Fibroblast of peridontal ligament (primary cell): ENCODE measurements around the gene GUCY1A2.

Source experiments
- DNase-seq: peaks from one replicate; pipeline ENCODE4 v3.0.0-alpha.2; 2010; ENCODE audit errors: extremely low read depth

The GUCY1A2 gene

DNA sequence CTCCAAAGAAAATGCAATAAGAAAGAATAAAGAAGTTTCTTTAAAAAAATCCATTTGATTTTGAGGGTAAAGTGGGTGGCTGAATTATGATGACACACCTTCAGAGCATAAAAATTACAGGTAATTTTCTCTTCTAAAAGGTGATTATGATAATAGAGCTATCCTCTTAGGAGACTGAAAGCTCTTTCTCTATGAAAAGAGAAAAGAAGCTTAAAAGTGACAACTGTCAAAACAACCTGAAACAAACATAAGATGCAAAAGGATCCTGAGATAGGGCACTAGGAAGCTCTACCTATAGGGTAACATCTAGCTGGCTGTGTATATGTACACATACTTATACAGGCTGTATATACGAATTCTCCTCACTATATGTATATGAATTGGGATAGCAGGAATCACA is 270.2 kb downstream of the GUCY1A2 start:
- DNase-seq, result no peak

DNA sequence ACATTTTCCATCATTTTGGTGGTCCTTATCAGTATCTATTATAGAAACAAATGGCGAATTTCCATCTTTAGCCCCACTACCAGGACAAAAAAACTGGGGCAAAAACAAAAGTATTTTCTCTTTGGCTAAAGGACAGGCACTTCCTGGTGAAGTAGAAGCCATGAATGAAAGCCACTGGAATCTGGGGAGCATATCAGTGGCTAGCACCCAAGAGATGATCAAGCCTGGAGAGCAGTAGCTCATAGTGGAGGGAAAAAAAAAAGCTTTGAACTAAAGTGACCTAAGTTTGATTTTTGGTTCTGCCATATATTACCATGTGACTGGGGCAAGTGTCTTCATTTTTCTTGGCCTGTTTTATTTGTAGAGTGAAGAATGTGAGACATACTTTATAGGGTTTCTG is 272.3 kb downstream of the GUCY1A2 start:
- peak; percentile 25 for DNase-seq

DNA sequence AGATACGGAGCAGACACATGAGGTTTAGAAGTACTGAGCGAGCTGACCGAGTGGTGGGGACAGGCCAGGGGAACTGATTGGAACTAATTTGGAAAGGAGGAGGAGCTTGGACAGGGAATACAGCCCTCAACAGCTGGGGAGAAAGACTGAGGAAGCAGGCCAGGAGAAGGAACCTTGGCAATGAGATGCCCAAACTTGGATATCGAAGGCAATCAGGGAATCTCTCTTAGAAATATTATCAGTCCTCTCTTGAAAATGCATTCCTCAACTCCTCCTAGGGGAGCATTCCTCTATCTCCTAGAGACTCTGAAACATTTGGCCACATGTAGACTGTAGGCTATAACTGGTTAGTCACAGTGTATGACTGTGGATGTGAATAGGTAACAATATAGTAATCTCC is 284.6 kb downstream of the GUCY1A2 start:
- peak; percentile 57 for DNase-seq

DNA sequence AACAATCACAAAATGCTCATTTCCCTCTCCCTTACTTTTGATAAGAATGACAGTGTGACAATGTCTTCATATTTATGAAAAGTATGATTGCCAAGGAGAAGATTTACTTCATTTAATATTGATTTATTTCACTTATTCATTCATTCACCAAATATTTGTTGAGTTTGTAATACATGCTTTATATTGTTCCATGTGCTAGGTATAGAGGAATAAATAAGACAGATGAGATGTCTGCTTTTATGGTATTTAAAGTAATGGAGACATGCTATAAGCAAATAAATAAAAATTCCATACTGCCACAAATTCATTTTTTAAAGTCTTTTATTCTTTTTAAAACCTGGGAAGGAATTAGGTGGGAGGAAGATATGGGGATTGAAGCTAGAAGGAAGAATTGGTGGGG is 289.4 kb downstream of the GUCY1A2 start:
- no peak for DNase-seq

DNA sequence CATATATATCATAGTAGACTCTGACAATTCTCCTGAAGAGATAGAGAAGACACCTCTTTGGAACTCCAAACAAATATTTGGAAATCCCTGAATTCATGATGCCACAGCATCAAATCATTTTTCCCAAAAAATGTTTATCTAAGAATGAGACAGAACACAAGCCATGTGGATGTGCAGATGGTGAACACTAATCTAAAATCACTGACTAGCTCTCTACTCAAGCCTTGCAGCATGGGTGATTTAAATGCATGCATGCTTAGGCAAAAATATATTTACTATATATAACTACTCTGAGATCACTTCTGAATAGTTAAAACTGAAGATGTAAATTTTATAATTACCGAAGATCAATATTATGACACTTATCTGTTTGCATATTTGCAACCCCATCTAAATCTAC is 289.9 kb downstream of the GUCY1A2 start:
- no peak for DNase-seq

DNA sequence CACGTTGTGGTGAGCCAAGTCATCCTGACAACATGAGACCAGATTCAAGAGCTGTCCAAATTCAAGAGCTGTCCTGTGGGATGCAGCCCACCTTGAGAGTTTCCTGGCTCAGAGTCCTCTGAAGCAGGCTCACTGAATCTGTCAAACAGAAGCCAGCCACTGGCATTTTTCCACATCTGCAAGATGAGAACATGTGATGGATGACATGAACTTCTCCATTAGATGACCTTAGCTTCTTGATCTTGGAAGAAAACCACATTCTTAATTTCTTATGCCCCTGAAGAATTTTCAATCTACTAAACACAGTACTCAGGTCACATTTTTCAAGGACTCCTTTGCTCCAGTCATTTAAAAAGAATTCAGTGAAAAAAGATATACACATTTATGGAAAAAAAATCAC is 291.0 kb downstream of the GUCY1A2 start:
- DNase-seq, result no peak

DNA sequence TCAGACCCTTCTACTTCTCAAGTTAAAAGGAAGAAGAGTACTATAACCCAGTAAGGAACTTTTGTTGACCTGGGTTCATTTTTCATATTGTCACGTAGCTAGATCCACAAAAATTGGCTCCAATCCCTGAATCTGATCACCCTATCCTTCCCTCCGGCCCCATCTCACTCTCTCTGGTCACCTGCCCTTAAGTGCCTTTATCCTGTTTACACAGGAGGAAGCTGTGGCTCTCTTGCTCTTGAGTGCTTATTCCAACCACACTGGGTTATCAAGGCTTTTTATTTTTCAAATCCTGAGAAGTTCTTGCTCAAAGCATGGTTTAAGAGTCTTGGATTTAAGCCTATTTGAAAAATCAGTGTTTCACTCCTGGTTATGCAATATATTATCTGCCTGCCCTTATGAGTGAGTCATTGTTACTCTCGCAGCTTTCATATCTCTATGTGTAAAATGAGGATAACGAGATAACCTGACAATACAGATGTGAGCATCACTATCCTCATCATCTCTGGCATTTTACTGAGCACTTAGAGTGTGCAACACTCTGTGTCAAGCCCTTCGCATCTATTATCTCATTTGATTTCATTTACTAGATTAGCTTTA is 293.9 kb downstream of the GUCY1A2 start:
- peak; percentile 71 for DNase-seq

DNA sequence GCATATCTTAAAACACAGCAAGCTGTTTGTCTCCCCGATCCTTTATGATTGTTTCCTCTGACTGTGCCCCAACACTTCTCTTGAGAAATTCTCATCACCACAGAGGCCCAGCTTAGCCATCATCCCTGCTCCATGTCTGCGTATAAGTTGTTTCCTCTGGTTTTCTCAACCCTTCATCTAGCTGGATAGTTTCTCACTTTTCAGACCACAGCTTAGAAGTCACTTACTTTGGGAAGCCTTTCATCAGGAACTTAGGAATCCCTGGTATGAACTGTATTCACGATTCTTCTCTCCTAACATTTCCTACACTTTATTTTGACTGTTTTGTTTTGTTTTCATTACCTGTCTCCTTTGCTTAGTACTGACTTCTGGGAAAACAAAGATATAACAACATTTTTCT is 295.2 kb downstream of the GUCY1A2 start:
- no peak for DNase-seq

DNA sequence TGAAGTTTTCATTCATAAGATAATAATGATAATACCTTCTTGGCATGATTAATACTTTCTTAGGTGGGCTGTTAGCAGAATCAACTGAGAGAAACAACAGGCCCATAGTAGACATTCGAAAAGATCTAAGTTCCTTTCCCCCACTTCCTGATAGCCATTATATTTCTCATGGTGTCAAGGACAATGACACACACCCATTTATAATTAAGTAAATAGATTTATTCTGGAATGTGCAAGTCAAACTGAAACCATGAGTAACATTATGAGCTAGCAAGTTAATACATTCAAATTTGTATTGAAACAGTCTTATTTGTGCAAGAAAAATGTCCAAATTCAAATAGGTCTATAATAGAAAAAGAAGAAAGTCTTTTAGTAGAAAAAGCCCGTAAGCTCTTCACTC is 301.1 kb downstream of the GUCY1A2 start:
- no peak for DNase-seq

DNA sequence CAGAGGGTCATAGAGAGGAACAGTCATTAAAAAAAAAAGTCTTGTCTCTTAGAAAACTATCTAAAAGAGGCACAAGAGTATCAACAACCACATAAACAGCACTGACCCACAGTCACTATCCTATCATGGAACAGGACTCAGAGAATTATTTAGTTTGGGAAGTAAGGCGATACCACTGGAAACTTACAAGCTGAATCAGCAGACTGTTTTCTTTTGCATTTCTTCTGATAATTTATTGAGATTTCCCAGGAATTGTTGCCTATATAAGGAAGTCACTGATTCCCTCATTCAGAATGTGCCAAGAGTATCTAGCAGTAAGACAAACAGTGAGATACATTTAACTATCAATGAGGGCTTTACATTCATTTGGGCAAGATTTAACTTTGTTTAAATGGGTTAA is 304.1 kb downstream of the GUCY1A2 start:
- peak; percentile 60 for DNase-seq

DNA sequence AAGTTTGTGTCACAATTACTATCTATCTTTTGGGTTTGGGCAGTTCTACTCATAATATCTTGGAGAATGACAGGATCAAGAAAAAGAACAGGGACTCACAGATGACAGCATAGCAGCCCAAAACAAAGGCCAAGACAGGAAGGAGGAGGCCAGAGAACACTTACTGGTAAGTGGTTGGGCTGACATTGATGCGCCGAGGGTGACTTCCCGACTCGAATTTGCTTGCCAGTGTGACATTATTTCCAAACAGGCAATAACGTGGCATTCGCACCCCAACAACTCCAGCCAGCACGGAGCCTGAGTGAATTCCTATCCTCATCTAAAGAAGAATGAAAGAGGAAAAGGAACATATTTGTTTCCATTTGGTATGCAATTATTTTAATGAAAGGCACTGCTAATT is 309.9 kb downstream of the GUCY1A2 start:
- no peak for DNase-seq

DNA sequence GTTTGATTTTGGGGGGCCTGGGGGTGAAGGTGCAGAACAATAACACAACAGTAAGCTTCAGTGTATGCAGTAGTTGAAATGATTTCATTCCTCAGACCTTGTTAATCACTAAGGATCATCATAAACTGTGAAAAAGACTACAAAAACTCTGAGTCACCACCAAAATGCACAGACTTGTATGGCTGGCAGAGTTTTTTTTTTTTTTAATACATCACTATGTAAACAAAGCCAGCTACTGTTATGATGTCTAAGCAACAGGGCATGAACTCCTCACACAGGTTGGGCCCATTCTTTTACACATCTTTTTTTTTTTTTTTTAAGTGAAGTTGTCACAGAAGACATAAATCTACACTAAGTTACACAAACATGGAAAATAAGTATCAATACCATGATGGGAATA is 311.9 kb downstream of the GUCY1A2 start:
- DNase-seq, result peak; percentile 57

DNA sequence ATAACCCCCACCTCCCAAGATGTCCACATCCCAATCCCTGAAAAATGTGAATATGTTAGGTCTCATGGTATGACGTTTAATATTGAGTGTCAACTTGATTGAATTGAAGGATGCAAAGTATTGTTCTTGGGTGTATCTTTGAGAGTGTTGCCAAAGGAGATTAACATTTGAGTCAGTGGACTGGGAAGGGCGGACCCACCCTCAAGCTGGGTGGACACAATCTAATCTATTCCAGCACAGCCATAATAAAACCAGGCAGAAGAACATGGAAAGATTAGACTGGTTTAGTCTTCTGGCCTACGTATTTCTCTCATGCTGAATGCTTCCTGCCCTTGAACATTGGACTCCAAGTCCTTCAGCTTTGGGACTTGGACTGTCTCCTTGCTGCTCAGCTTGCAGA is 315.5 kb downstream of the GUCY1A2 start:
- no peak for DNase-seq

DNA sequence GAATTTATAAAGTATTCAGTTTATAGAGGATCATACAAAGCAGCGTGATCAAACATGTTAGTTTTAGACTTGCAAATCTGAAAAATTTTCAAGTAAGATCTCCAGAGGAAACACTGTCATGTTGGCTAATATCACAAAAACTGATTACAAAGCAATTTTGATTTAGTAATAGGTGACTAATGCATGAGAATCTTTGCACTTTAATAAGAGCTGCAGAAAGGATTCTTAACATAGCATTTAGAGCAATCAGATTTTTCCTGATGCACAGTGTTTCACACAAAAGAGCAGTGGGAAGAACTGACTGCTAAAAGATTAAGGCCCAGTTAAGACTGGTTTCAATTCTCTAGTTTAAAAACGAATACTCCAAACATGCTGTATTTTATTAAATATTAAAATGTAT is 321.2 kb downstream of the GUCY1A2 start:
- DNase-seq, result peak; percentile 72

DNA sequence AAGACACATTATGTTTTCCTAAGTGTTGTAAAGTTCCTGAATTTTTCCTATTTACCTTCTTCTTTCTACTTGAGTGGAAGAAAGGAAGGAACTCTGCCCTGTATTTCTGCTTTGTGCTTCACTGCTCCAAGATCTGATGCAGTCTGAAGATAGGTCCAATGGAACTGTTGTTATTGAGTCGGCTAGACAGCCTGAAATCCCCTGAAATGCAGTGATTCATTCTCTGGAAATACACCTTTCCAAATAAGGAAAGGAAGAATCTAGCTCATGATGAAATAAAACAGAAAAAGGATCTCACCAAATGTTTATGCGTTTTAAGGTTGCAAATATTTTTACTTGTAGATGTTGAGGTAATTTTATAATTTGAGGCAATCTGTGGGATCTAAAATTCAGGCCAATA is 322.8 kb downstream of the GUCY1A2 start:
- DNase-seq, result peak; percentile 63

DNA sequence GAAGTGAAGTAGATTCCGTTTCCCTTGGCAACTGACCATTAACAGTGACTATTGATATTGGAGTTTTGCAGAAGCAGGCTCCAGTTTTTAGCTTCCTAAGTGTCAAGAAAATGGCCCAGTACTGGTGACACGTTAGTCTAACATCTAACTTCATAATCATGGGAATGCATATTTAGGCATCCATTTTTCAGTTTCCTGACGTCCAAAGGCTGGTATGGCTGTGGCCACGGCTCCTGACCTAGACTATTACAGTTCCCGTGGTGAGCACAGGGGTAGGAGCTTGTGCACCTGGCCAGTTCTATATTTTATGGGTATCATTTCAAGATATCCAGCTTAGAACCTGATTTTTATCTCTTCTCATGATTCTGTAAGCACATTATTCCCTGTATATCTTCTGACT is 323.8 kb downstream of the GUCY1A2 start:
- DNase-seq, result no peak

DNA sequence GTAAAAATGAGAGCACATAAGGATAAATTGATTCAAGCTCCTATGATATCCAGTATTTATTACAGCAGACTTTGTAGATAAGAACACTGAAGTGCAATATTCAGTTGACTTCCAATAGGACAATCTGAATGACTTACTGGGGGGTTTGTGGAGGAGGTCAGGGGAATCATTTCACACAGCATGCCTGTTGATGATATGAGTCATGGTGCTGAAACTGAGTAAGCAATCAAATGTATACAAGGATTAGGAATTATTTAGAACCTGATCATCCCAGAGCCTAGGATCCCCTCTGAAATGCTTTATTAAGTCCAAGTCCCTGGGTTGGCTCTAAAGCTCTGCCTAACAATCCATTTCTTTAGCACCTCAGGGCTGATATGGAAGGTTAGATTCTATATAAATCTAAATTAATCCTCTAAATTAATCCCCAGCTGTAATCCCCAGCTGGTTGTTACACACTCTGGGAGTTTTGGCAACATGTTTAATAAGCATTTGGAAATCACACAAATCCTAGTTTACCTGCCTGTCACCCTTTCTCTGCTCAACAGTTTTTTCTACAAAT is 326.4 kb downstream of the GUCY1A2 start:
- DNase-seq, result peak; percentile 30

DNA sequence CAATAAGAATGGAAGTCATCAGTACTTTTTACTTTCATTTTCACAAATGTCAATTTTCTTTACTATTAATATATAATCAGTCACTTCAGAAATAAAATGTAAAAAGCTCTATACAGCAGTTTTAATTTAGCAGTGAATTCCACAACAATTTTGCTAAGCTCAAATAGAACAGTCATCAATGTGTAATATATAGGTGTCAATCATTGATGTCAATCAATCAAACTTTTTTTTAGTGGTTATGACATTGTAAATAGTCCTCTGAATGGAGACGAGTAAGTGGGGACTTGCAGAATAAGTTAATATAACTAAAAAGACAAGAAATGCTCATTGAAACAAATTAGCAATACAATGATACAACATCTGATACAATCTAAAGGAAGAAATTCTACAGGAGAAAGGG is 327.4 kb downstream of the GUCY1A2 start:
- DNase-seq, result no peak

DNA sequence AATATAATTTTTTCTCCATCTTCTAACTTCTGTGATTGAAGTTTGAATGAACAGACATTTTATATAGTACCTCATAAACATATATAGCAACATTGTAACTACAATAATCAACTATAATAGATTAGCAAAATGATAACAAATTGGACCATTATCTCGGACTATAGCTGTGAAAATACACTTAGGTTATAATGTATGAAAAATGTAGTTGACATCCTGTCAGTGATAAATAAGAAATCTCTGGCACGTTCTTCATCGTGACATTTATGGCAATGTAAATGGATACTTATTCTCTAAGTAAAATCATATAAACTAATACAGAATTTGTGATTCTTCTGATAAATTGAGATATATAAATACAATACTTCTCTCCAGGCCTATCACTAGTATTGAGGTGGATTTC is 333.3 kb downstream of the GUCY1A2 start:
- DNase-seq, result no peak

DNA sequence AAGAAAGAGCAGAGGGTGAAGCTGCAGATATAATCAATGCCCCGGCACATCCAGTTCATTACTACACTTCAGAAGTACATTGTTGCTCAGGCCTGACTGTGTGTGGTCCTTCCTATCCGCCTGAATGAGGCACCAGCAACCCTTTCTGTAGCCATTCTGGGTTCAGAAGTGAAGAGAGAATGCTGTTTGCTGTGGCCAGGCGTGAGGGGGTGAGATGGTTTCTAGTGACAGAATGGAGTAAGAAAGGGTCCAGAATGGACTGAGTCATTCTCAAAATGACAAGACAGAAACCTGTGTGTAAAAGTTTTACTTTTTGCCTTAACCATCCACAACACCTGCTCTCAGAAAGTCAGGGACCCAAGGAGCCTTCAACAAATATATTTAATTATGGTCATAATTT is 334.8 kb downstream of the GUCY1A2 start:
- no peak for DNase-seq

DNA sequence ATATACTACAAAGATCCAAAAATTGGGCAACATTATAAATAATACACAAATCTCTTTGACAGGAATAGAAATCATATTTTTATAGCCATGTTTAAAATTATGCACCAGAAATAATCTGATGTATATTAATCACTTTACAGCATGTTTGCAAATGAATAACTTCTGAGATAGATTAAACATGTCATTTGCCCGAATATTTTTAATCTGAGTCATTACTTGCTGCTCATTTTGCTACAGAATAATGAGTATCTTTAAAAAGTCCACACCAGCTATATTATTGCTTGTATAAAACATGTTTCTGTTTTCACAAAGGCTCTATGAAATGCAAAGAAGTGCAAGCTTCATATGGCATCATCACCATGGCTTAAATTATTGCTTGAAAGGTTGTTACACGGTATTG is 336.8 kb downstream of the GUCY1A2 start:
- no peak for DNase-seq

DNA sequence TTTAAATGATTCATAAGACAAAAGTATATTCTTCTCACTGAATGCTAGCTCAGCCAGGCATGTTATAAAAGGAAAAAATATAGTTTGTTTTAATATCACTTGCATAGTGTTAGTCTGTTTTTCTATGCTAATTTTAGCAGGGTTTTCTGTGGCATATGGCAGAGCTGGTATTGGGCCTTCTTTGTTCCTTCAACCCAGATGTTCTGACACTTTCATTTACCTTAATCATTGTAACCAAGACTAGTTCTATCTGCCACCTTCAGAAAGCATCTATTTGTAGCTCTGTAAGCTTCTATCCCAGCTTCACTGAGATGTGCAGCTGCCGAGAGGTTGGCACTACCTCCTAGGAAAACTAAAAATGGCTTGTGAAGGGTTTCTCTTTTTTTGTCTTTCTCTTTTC is 338.7 kb downstream of the GUCY1A2 start:
- DNase-seq, result no peak

DNA sequence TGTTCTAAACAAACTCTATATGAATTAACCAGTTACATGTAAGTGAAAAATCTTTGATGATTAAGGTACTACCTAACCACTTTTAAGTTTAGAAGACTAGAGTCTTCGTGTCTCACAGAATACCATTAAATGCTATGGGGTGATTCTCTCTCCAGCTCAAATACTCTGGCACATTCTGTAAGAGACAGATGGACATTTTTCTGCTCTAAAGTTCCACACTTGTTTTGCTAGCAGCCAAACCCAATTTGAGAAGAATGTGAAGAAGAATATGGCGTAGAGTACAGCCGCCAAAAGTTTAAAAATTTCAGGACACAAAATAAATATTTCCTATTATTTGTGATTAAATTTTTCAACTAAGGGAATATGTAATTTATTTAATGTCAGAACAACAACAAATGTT is 339.1 kb downstream of the GUCY1A2 start:
- no peak for DNase-seq

DNA sequence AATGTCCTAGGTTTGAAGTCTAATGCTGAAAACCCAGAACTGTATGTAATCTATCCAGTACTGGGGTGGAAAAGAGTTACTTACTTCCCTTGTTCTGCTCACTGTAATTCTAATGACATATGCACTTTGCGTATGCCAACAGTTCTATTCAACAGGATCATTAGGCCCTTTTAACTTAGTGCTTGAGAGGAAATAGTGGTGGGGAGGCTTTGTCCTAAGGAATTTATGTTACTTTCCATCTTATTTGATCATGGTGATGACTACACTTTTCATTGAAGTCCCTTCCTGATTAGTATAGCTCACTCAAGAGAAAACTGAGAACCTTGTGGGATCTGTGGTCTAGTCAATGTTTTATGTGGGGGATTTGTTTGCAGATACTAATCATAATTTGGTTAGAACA is 348.2 kb downstream of the GUCY1A2 start:
- peak; percentile 42 for DNase-seq
